ENCODE data around the gene PTPRN2.
"Not testable (repeated sequence)": the region's sequence is repeated elsewhere in the genome, so short reads cannot be mapped to it uniquely, and the experiment has no call there.

Gene PTPRN2

DNA sequence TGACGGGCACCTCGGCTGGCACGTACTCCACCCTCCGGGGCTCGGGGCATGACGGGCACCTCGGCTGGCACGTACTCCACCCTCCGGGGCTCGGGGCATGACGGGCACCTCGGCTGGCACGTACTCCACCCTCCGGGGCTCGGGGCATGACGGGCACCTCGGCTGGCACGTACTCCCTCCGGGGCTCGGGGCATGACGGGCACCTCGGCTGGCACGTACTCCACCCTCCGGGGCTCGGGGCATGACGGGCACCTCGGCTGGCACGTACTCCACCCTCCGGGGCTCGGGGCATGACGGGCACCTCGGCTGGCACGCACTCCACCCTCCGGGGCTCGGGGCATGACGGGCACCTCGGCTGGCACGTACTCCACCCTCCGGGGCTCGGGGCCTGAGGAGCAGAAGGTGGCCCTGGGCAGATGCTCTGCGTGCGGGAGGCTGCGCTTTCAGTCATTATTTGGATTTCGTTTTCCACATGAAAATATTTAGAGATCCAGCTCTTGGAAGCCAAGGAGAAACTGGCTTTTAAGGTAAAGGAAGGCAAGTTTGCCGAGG is 1086.6 kb downstream of the PTPRN2 start:
- DNase-seq, result not testable (repeated sequence)

DNA sequence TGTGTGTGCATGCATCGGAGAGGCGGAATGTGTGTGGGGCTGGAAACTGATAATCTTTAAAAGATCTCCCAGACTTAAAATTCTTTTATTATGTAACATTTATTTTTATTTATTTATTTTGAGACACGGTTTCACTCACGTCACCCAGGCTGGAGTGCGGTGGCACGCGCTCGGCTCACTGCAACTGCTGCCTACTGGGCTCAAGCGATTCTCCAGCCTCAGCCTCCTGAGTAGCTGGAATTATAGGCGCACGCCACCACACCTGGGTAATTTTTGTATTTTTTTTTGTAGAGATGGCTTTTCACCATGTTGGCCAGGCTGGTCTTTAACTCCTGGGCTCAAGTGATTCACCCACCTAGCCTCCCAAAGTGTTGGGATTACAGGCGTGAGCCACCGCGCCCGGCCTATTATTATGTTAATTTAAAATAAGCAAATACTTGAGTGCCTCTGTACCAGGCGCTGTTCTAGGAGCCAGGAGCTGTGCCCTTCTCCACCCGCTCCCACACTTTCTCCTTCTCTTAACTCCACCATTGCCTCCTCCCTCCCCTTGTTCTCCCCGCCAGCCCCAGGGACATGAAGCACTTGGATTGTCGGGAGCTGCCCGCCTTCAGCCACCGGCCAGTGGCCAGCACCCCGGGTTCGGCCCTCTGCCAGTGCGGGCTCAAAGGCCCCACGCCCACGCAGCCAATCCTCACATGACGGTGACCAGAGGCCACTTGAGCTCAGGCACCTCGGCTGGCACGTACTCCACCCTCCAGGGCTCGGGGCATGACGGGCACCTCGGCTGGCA is 1087.3 kb downstream of the PTPRN2 start:
- DNase-seq, result no peak

DNA sequence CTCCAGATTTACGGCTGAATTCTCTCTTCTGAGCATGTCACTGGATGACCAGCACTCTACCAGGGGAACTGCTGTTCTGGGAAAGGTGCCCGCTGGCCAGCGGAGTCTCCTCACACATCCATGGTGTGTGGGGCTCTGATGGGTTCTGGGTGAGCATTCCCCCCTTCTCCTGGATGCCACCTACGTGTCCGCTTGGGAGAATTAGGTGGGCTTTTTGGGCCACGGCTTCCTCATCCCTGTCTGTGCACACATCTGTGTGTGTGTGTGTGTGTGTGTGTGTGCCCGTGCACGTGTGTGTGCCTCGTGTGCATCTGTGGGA is 1087.8 kb downstream of the PTPRN2 start:
- DNase-seq, result no peak

DNA sequence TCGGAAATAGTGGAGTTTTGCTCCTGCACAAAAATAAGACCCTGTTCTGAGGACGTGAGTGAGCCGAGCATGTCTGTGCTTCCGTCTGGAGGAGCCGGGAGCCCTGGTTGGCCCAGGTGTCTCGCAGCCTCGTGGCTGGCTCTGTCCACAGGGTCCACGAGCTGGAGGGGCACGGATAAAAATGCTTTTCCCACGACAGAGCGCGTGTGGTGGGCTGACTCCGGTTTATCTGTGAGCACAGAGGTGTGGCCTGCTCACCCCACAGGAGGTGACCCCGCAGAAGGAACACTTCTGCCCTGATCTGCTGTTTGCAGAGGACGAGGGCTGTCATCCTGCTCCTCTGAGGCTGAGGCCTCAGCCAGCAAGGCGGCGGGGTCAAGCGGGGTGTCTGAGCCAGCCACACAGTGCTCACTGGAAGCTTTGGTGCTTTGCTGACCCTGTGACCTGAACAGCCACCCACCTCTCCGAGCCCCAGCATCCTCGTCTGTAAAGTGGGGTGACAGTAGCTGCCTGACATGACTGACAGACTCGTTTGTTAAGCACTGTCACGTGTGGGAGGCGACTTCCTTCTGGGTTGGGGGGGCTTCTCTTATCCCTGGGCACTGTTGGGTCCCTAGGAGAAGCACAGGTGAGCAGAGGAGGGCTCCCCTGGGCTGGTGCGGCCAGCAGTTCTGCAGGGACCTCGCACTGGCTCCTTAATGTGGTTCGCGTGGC is 1088.3 kb downstream of the PTPRN2 start:
- no peak for DNase-seq

DNA sequence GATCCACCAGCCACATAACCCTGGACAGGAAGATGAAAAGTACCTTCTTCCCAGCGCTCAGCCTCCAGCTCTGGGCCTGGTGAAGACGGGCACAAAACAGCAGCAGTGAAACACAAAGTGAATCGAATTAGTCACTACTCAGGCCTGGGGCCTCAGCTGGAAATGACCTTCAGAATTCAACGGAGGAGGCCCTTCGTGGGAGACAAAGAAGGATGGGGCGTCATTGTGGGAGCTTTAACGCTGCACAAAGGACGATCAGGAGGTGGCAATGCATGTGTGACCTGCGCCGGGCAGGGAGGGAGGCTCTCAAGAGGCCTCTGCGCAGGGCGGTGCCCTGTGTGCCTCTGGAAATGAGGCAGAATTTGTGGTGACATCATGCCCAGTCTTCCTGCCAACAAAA is 1089.0 kb downstream of the PTPRN2 start:
- no peak for DNase-seq

DNA sequence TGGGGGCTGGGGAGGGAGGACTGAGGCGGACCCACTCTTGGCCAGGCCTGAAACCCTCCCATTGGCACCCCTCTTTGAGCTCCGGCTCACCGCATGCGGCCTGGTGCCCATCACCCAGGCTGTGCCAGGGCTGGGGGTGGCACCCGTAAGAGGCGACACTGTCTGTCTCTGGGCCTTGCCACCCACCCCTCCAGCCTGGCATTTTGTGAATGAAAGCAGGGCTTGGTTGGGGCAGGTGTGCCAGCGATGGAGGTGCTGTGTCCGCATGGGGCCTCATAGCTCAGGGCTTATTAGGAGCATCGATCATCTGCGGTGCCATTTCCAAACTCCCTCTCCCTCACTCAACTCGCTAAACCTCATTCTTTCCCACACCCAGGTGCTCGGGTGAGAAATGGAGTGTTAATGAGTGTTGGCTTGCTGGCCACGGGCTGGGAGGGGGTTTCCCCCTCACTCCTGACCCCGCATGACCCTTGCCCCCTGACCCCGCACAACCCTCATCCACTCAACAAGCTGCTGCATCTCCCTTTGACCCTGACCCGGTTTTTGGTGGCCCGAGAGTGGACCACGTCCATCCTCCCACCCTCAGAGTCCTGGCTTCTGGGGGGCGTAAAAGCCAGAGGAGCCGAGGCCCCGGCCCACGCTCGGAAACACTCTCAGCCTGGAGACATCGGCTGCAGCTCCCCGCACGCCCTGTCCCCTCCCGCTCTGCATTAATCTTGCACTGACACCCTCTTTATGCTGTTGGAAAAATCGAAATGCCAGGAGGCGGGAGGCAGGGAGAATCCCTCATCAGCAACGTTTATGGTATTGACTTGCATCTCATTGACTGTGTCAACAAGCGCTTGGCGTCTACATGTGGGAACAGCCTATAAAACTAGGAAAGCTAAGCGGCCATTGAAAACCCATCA is 1089.6 kb downstream of the PTPRN2 start:
- DNase-seq, result no peak

DNA sequence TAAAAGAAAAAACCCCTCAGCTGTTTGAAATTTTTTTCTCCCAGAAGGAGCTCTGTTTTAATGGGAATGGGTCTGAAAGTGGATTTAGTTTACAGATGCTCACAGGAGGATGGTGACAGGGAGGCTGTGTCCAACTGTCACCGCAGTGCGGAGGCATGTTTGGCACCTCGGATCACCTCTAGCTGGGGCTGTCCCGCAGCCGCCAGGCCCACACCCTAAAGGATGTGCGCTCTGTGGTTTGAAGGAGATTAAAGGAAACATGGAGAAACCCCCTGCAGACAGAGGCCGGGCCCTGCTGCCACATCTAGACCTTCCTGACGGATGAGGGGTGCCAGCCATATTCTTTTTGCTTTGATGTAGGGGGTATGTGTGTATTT is 1090.3 kb downstream of the PTPRN2 start:
- no peak for DNase-seq

DNA sequence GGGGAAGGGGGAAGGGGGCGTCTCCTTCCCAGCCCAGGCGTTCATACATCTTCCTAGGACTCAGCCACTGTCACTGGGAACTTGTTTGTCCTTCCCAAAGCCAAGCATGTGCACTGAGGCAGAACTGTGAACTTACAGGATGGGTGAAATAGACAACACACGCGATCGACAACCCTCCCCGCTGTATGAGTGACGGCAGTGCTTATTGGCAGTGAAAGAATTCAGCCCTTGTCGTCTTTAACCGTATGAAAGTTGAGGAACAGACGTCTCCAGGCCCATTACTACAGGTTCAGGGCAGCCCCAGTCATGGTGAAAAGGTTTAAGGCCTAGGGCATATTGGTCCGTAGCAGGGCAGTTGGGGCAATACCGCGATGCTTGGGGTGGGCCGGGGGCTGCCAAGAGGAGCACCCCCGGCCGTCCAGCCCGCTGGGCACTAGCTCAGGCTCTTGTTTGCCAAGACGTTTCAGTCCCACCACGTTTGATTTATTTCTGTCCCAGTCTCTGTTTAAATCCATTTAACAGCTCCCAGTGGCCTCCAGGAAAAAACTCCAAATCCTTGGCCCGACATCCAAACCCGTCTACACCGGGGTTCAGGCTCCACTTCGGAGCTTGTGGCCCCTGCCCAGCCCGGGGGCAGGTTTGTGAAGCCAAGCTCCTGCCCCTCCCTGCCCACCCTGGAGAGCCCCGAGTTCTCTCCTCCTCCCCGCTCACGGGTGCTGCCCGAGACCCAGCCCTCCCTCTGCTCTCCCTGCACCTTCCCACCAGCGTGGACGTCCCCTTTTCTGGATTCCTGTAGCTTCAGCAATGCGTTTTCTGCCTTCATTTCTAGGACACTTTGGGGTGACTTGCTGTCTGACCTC is 1091.0 kb downstream of the PTPRN2 start:
- DNase-seq, result no peak

DNA sequence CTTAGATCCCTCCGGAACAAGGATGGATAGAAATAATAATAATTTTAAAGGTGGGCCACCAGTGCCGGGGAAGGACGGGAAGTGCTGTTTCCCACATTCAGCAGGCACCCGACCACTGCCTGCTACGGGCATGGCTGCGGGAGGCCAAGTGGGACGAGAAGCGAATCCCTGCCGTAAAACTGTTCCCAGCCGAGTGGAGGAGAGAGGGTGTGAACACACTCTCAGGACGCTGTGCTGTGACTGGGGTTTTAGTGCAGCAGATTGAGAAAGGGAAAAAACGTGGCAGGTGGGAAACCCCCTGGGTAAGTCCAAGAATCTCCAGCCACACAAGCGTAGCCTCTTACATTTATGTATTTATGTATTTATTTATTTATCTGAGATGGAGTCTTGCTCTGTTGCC is 1092.0 kb downstream of the PTPRN2 start:
- DNase-seq, result no peak

DNA sequence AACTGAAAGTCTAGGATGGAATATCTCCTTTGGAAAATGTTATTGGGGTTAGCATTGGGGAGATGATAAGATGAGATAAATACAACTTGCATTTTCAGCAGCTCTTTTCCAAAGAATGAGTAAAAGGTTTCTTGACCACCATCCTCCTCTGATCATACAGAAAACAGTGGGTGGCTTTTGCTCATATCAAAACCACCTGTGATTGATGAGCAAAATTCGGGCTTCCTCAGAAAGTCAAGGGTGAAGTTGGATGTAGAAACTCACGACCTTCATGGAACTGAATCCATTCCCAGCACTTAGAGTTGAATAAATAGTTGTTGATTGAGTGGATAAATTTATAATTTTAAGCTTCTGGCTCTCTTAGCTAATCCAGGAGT is 1092.5 kb downstream of the PTPRN2 start:
- no peak for DNase-seq

DNA sequence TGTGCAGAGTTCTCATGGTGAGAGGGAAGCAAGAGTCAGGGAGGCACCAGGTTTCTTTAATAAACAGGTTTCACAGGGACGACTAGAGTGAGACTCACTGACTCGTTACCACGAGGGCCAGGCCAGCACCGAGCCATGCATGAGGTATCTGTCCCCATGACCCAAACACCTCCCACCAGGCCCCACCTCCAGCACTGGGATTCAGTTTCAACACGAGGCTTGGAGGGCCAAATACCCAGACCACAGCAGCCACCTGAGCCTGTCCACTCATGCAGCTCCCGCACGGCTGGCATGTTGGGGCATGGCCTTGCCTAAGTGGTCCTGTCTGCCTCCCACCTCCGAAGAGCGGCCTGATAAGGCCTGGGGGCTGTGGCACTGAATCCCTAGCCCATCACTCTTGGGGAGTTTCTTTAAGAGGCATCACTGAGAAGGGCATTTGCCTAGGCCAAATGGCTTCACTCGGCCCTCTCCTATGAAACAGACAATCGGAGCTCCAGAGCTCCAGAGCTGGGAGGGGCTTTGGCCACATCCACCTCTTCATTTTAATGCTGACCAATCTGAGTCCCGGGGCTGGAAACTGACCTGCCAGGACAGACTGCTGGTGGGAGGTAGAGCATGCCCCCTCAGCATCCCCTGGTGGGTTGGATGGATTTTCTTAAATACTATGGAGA is 1093.0 kb downstream of the PTPRN2 start:
- DNase-seq, result no peak

DNA sequence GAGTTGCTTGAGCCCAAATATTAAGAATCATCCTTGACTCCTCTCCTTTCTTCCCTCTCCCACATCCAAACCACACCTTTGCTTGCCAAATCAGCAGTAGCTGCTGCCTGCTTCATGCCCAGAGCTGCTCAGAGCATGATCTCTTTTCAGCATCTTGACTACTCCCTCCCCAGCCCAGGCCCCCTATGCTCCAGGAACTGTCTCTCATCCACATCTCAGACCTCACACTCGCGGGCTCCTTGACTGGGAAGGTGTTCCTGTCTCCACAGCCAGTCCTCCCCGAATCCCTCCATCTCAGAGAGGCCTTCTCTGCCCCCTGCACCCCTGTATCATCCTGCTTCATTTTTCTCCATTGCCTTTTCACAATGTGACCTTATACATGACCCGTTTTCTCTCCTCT is 1093.8 kb downstream of the PTPRN2 start:
- no peak for DNase-seq

DNA sequence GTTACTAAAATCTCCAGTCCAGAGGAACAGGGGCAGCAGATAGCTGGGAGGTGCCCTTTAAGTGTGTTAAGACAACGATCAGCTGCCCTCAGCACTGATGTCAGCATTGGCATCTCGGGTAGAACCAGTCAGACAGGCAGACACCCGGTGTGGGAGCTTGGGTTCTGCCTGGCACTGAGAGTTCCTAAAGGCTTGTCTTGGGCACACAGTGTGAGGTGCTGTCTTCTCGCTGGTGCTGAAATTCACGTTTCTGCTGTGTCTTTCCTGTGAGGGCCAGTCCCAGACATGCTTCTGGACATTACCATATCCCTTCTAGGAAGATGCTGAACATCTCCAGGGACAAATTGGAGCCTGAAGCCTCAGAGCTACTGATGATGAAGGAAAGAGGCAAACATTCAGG is 1094.6 kb downstream of the PTPRN2 start:
- no peak for DNase-seq

DNA sequence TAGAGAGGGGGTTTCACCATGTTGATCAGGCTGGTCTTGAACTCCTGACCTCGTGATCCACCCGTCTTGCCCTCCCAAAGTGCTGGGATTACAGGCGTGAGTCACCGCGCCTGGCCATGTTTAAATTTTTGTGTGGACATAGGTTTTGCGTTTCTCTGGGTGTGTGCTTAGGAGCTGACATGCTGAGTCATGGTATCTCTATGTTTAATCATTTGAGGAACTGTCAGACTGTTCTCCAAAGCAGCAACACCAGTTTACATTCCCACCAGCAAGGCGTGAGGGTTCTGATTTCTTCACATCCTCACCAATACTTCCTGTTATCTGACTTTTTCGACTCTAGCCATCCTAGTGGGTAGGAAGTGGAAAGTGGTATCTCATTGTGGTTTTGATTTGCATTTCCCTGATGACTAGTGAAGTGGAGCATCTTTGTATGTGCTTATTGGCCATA is 1097.1 kb downstream of the PTPRN2 start:
- DNase-seq, result peak; percentile 48

DNA sequence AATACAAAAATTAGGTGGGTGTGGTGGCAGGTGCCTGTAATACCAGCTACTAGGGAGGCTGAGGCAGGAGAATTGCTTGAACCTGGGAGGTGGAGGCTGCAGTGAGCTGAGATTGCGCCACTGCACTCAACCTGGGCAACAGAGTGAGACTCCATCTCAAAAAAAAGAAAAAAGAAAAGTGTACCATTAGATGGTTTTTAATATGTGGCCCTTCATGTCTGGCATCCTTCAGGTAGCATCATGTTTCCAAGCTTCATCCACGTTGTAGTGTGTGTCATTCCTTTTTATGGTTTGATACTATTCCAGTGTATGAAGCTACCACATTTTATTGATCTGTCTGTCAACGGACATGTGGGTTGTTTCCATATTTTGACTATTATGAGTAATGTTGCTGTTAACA is 1097.8 kb downstream of the PTPRN2 start:
- not testable (repeated sequence) for DNase-seq
